Right atrium auricular region (tissue), 2 donors: ENCODE measurements around the gene GNAI2. TPM values are rescaled to one million over a fixed set of nuclear protein-coding genes. Genes with fewer than 3 reads are reported as not detected.

ENCODE experiments used
- DNase-seq: peaks from one replicate; pipeline ENCODE4 v3.0.0-alpha.2; 2019; ENCODE audit warnings: low spot score
- H3K27ac ChIP-seq, 2 donors: fragments of 200-600 bp; sonication (generic); 1 replicate in 1 of 2; 2 replicates in 1 of 2; pipeline ENCODE4 v1.5.1; 2016 to 2019
- H3K27me3 ChIP-seq, 2 donors: fragments of 200-600 bp; sonication (generic); one replicate each; pipeline versions ENCODE4 v1.5.1 to v1.6.0; 2017 to 2019
- H3K36me3 ChIP-seq: fragments of 200-600 bp; sonication (generic); one replicate; pipeline ENCODE4 v1.5.1; 2016
- H3K4me1 ChIP-seq, 2 donors: fragments of 200-600 bp; sonication (generic); one replicate each; pipeline versions ENCODE4 v1.5.1 to v1.6.0; 2017 to 2019
- H3K4me3 ChIP-seq, 2 donors: fragments of 200-600 bp; sonication (generic); 1 replicate in 1 of 2; 2 replicates in 1 of 2; pipeline ENCODE4 v1.5.1; 2017 to 2019; ENCODE audit warnings: mild to moderate bottlenecking in 1 of 2, moderate library complexity in 1 of 2
- H3K9me3 ChIP-seq, 2 donors: fragments of 200-600 bp; sonication (generic); one replicate each; pipeline ENCODE4 v1.5.1; 2019
- CTCF ChIP-seq, 2 donors: fragments of 200-600 bp; sonication (generic); IDR thresholded peaks; one replicate each; pipeline ENCODE4 v1.5.1; 2019; ENCODE audit warnings: antibody characterized with exemption in 2 of 2
- total RNA-seq, 2 donors: library from RNA; depleted of rRNA; stranded (reverse); fragments of >200 nt; gene quantifications; one replicate each; pipeline ENCODE4 v1.1.0, GENCODE V29; 2016

GNAI2 gene
- total RNA-seq, 2 donors from 2014 or later = 72.1 to 127 TPM

DNA sequence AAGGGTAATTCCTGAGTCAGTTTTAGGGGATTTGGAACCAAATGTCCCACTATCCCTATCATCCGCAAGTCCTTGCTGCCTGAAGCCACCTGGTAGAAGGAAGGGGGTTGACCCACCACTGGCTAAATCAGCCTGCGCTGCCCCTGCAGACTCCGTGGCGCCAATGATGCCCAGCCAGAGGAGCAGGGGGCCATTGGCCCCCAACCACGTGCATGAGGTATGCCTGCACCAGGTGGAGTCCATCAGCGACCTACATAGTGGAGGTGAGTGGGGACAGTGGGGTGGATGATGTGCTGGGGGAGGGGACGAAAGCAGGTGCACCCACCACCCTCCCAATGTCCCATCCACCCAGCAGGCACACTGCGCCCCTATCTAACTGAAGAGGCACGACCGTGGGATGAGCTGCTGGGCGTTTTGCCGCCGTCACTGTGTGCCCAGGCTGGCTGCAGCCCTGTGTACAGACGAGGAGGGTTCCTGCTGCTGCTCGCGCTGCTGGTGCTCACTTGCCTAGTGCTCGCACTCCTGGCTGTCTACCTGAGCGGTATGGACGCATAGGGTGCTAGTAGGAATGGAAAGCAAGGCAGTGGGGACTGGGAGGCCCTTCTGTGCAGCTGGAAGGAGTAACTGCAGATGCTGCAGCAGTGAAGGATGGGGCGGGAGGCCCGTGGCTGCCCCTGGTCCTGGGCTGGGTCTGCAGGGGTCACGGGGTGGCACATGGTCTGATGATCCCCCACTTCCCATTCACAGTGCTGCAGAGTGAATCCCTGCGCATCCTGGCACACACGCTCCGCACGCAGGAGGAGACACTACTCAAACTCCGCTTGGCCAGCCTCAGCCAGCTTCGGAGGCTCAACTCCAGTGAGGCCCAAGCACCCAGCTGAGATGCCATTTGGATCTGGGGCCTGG, 50.6 kb downstream of the GNAI2 start:
- no peak for DNase-seq
- Histone ChIP-seq H3K36me3 (peaks cover 38% of the 10 kb centered on the region), H3K4me3 (no peak overlapping the region), H3K4me1 (peaks cover 0 to 41% of the 10 kb centered on the region in 2 donors), H3K27me3 (no peaks in the 10 kb centered on the region), H3K9me3 (no peaks in the 10 kb centered on the region), H3K27ac (peak overlapping the region; percentile 55 to 67)
- no peak for TF ChIP-seq CTCF (IDR thresholded peaks at IDR 0.05)

DNA sequence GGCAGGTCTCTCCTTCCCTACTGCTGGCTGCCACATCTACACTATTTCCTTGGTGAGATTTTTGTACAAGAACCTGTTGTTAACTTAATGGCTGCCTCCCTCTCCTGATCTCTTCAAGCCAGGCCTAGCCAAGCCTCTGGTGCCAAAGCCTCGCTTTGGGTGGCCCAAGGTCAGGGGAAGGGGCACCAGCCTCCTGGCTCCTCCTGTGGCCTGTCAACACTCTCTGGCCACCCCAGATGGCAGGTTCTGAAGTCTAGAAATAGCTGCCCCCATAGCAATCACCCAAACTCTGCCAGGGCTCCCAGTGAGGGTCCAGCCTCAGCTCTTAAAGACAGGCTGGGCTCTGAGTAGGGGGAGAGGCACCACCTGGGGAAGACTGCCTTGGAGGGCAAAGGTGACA, 51.3 kb downstream of the GNAI2 start:
- TF ChIP-seq CTCF (IDR thresholded peaks at IDR 0.05) = no peak
- H3K9me3 ChIP-seq = no peaks in the 10 kb centered on the region
- H3K36me3 ChIP-seq = peaks cover 38% of the 10 kb centered on the region
- no peak for DNase-seq
- peaks cover 0 to 47% of the 10 kb centered on the region in 2 donors for H3K4me1 ChIP-seq
- H3K27me3 ChIP-seq = no peaks in the 10 kb centered on the region
- H3K4me3 ChIP-seq = no peak overlapping the region
- peak overlapping the region; percentile 55 to 67 for H3K27ac ChIP-seq

DNA sequence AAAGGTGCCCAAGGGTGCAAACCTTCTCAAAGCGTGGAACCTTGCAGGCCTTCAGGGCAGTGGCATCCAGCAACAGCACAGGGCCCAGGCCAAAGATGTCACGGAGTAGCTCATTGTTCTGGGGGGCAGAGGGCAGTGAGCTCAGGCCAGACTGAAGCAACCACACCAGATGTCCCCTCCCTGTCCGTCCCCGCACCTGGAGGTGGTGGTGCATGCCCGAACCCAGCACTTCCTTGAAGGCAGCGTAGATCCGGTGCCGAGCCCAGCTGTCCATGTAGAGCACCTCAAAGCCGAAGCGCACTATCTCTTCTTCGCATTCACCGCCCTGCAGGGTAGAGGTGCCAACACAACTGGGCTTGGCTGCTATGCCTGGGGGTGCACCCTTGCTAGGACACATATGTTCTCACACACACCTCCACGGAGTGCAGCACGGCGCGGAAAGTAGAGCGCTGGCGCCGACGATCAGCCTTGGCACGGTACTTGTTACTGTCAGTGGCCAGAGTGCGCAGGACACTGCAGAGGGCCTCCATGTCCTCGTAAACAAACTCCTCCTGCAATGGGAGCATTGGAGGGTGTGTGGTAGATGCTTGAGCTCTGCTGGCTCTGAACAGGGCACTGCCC, 52.5 kb downstream of the GNAI2 start:
- Histone ChIP-seq H3K4me3 (no peak overlapping the region), H3K4me1 (peaks cover 0 to 57% of the 10 kb centered on the region in 2 donors), H3K27me3 (no peaks in the 10 kb centered on the region), H3K9me3 (no peaks in the 10 kb centered on the region), H3K36me3 (peaks cover 38% of the 10 kb centered on the region), H3K27ac (no peak overlapping the region)
- no peak for DNase-seq
- no peak for TF ChIP-seq CTCF (IDR thresholded peaks at IDR 0.05)

GRCh38 chr3:50289130-50289529, 53.1 kb downstream of the GNAI2 start:
- Histone ChIP-seq H3K9me3 (no peaks in the 10 kb centered on the region), H3K27me3 (no peaks in the 10 kb centered on the region), H3K4me1 (peaks cover 0 to 58% of the 10 kb centered on the region in 2 donors), H3K27ac (no peak overlapping the region), H3K4me3 (no peak overlapping the region), H3K36me3 (peaks cover 38% of the 10 kb centered on the region)
- DNase-seq = no peak
- no peak for TF ChIP-seq CTCF (IDR thresholded peaks at IDR 0.05)

GRCh38 chr3:50290161-50290641, 54.2 kb downstream of the GNAI2 start:
- no peak overlapping the region for H3K4me3 ChIP-seq
- no peaks in the 10 kb centered on the region for H3K27me3 ChIP-seq
- peaks cover 0 to 58% of the 10 kb centered on the region in 2 donors for H3K4me1 ChIP-seq
- H3K9me3 ChIP-seq = no peaks in the 10 kb centered on the region
- no peak for TF ChIP-seq CTCF (IDR thresholded peaks at IDR 0.05)
- H3K27ac ChIP-seq = no peak overlapping the region
- peaks cover 38% of the 10 kb centered on the region for H3K36me3 ChIP-seq
- DNase-seq = no peak
